ENCODE results near the gene MATN3.

DNA sequence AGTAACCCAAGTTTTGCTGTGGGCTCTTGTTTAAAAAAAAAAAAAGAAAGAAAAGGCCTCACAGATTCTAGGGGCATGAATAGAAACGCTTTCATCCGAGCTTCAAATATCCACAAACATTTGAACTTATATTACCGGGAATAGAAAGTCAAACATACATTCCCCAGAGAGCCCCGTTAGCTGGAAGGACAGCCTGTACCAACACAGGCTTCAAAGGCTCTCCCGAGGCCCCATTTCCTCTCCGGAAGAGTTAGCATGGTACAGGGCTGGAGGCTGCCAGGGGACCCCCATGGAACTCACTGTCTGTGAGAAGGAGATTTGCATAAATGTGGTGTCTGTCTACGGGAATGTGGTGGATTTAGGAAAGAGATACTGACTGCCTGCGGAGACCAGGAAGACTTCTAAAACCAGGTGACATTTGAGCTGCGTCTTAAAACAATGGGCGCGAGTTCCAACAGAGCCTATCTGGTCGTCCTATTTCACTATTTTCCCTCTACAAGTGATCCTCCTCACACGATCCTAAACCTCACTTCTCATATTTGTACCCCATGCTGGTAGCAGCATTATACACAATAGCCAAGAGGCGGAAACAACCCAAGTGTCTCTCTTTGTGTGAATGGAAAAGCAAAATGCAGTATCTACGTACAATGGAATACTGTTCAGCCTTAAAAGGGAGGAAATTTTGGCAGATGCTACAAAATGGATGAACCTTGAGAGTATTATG, 820 bp upstream of the MATN3 start:
- TF ChIP-seq HOXA7 (CRISPR knock-in tag; IDR thresholded peaks at IDR 0.05): no peak
- TF ChIP-seq ZBTB38 (CRISPR knock-in tag; IDR thresholded peaks at IDR 0.05): no peak
- no peak for TF ChIP-seq POLR2A (IDR thresholded peaks at IDR 0.05; ENCODE audit: insufficient read depth in 1 of 2, low read depth in 2 of 2, low read length in 2 of 2)

Data from HepG2 (cell line).